Breast epithelium (tissue), 3 donors: ENCODE results near the gene CCDC57.

ENCODE experiments used
- POLR2A ChIP-seq: fragments of 450-650 bp; IDR thresholded peaks from one replicate; pipeline ENCODE4 v1.6.1; 2016; ENCODE audit warnings: antibody characterized with exemption, mild to moderate bottlenecking, moderate library complexity
- TF ChIP-seq, protein P1 (sequence below), 3 donors: fragments of 450-650 bp; IDR thresholded peaks; one replicate each; pipeline ENCODE4 v1.5.1; 2016 to 2017; ENCODE audit warnings: antibody characterized with exemption in 3 of 3, mild to moderate bottlenecking in 3 of 3, moderate library complexity in 3 of 3

DNA sequence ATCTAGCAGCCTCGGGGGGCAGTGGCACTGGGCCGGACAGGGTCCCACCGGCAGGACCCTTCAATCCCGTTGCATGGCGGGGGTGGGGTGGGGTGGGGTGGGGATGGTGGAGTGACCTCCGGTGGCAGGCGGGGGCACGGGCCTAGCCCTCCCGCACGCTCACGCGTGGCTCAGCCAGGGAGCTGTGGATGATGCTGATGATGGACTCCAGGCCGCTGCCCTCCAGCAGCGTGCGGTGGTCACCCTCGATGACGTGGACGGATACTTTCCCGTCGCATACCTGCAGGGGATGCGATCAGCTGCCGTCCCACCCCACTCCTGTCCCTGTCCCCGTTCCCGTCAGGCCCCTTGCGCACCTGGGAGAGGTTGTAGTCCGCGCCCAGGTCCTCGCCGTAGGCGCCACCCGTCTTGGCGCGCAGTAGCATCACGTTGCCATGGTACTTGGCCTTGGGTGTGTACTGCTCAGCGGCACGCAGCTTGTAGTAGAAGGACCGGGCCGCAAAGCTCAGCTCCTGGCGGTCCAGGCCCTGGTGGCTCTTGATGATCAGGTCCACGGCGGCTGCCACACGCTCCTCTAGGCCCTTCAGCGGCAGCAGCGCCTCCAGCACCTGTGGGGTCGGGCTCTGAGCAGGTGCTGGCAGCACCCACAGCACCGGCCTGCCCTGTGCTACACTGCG is 133.5 kb downstream of the CCDC57 start:
- TF ChIP-seq POLR2A, result no peak
- TF ChIP-seq, protein P1, sequence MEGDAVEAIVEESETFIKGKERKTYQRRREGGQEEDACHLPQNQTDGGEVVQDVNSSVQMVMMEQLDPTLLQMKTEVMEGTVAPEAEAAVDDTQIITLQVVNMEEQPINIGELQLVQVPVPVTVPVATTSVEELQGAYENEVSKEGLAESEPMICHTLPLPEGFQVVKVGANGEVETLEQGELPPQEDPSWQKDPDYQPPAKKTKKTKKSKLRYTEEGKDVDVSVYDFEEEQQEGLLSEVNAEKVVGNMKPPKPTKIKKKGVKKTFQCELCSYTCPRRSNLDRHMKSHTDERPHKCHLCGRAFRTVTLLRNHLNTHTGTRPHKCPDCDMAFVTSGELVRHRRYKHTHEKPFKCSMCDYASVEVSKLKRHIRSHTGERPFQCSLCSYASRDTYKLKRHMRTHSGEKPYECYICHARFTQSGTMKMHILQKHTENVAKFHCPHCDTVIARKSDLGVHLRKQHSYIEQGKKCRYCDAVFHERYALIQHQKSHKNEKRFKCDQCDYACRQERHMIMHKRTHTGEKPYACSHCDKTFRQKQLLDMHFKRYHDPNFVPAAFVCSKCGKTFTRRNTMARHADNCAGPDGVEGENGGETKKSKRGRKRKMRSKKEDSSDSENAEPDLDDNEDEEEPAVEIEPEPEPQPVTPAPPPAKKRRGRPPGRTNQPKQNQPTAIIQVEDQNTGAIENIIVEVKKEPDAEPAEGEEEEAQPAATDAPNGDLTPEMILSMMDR (IDR thresholded peaks at IDR 0.05), result no peak
